GM23248 (cell line): ENCODE measurements around the gene FBN1. TPM values are rescaled to one million over a fixed set of nuclear protein-coding genes. Genes with fewer than 3 reads are reported as not detected.

Source experiments
- DNase-seq: peaks from one replicate; pipeline ENCODE4 v3.0.0-alpha.2; 2015
- H2AFZ ChIP-seq: fragments of 200-600 bp; sonication (generic); 2 replicates; pipeline ENCODE4 v1.6.1; 2016; ENCODE audit warnings: antibody characterized with exemption
- H3F3A ChIP-seq: fragments of 200-600 bp; sonication (generic); 2 replicates; pipeline ENCODE4 v1.6.1; 2016; ENCODE audit warnings: mild to moderate bottlenecking, antibody characterized with exemption, mixed run types; ENCODE audit not compliant: insufficient read depth
- H3K27ac ChIP-seq: fragments of 200-600 bp; sonication (generic); 2 replicates; pipeline ENCODE4 v1.5.1; 2016; ENCODE audit warnings: mild to moderate bottlenecking
- H3K27me3 ChIP-seq: fragments of 200-600 bp; sonication (generic); replicated peaks from 2 replicates; pipeline ENCODE4 v1.6.1; 2016; ENCODE audit warnings: mild to moderate bottlenecking; ENCODE audit not compliant: insufficient read depth
- H3K36me3 ChIP-seq: fragments of 200-600 bp; sonication (generic); 2 replicates; pipeline ENCODE4 v1.6.1; 2016; ENCODE audit warnings: low read depth, mild to moderate bottlenecking
- H3K4me1 ChIP-seq: fragments of 200-600 bp; sonication (generic); 2 replicates; pipeline ENCODE4 v1.6.1; 2016; ENCODE audit warnings: mild to moderate bottlenecking; ENCODE audit not compliant: insufficient read depth
- H3K4me2 ChIP-seq: fragments of 200-600 bp; sonication (generic); one replicate; pipeline ENCODE4 v1.6.1; 2016; ENCODE audit warnings: mild to moderate bottlenecking; ENCODE audit not compliant: unreplicated experiment
- H3K4me3 ChIP-seq: fragments of 200-600 bp; sonication (generic); 2 replicates; pipeline ENCODE4 v1.5.1; 2016; ENCODE audit warnings: mild to moderate bottlenecking
- H3K79me2 ChIP-seq: fragments of 200-600 bp; sonication (generic); 2 replicates; pipeline ENCODE4 v1.6.1; 2016; ENCODE audit warnings: mild to moderate bottlenecking; ENCODE audit not compliant: insufficient read depth
- H3K9ac ChIP-seq: fragments of 200-600 bp; sonication (generic); 2 replicates; pipeline ENCODE4 v1.6.1; 2016; ENCODE audit warnings: mild to moderate bottlenecking
- H3K9me2 ChIP-seq: fragments of 200-600 bp; sonication (generic); 2 replicates; pipeline ENCODE4 v1.6.1; 2016; ENCODE audit warnings: mixed run types, mild to moderate bottlenecking, moderate library complexity; ENCODE audit not compliant: insufficient read depth
- H3K9me3 ChIP-seq: fragments of 200-600 bp; sonication (generic); one replicate; pipeline ENCODE4 v1.6.1; 2017; ENCODE audit warnings: low read depth
- H4K20me1 ChIP-seq: fragments of 200-600 bp; sonication (generic); 2 replicates; pipeline ENCODE4 v1.6.0; 2016; ENCODE audit not compliant: insufficient read depth
- EZH2 ChIP-seq: fragments of 200-600 bp; sonication (generic); IDR thresholded peaks from 2 replicates; pipeline ENCODE4 v1.6.1; 2018; ENCODE audit warnings: antibody characterized with exemption, mild to moderate bottlenecking; ENCODE audit not compliant: insufficient read depth, poor library complexity, severe bottlenecking
- EZH2phosphoT487 ChIP-seq: fragments of 200-600 bp; sonication (generic); IDR thresholded peaks from 2 replicates; pipeline ENCODE4 v1.6.1; 2018; ENCODE audit warnings: antibody characterized with exemption, moderate library complexity, mild to moderate bottlenecking, low read depth; ENCODE audit not compliant: insufficient read depth
- WGBS, 2 experiments: methylation state at CpG; one replicate each; pipeline ENCODE4 v1.1.6; 2015 to 2017; ENCODE audit warnings: low lambda C conversion rate in 2 of 2, low coverage in 1 of 2; ENCODE audit errors: missing lambda C conversion rate in 2 of 2; 5-methylcytosine and 5-hydroxymethylcytosine counted together
- in situ Hi-C: fragments of 300-500 bp; cut with MboI; formaldehyde crosslinking; loops from 2 replicates; pipeline ENCODE4 v1.15.0; 2020
- polyA plus RNA-seq: library from polyadenylated mRNA; unstranded; fragments of >200 nt; fragmentation: Nextera tagmentation; extraction: Ambion mirVana; gene quantifications from 2 replicates; pipeline ENCODE4 v1.2.1, GENCODE V29; 2016
- total RNA-seq: library from RNA; depleted of rRNA; stranded (reverse); fragments of >200 nt; shearing (Covaris generic); gene quantifications from 2 replicates; pipeline ENCODE4 v1.2.3, GENCODE V29; 2014

The FBN1 gene
- total and polyA plus RNA-seq, 2 experiments from 2014 or later: 374 to 1,478 TPM

GRCh38 chr15:48462688-48463087 is 182.8 kb downstream of the FBN1 start:
- Histone ChIP-seq H3K4me2 (no peak overlapping the region), H3K27ac (peak overlapping the region; percentile 98), H3K79me2 (peaks cover 57% of the 10 kb centered on the region), H4K20me1 (no peaks in the 10 kb centered on the region), H3F3A (peaks cover 99% of the 10 kb centered on the region), H3K4me1 (peaks cover 53% of the 10 kb centered on the region), H2AFZ (no peak overlapping the region), H3K36me3 (peaks cover 89% of the 10 kb centered on the region), H3K9ac (no peak overlapping the region), H3K9me3 (no peaks in the 10 kb centered on the region), H3K4me3 (no peak overlapping the region), H3K9me2 (no peaks in the 10 kb centered on the region), H3K27me3 (no peaks in the 10 kb centered on the region)
- no peak for TF ChIP-seq EZH2
- no peak for TF ChIP-seq EZH2phosphoT487
- WGBS, 2 experiments: 87 to 97% methylated on average over 4 of the region's 4 CpGs
- in situ Hi-C loops: no loop called here
- DNase-seq: no peak

GRCh38 chr15:48459571-48460442 is 185.7 kb downstream of the FBN1 start:
- peak overlapping the region; percentile 63 for H3K4me2 ChIP-seq
- H3F3A ChIP-seq: peaks cover 99% of the 10 kb centered on the region
- in situ Hi-C loops: no loop called here
- H3K4me3 ChIP-seq: 0 out of 2 replicates have a peak overlapping the region, but pooled peaks have one; percentile 3
- TF ChIP-seq EZH2 (no peak), EZH2phosphoT487 (no peak)
- no peaks in the 10 kb centered on the region for H3K27me3 ChIP-seq
- no peaks in the 10 kb centered on the region for H3K9me2 ChIP-seq
- peaks cover 69% of the 10 kb centered on the region for H3K4me1 ChIP-seq
- H3K9me3 ChIP-seq: no peaks in the 10 kb centered on the region
- no peaks in the 10 kb centered on the region for H4K20me1 ChIP-seq
- peak overlapping the region; percentile 98 for H3K27ac ChIP-seq
- peaks cover 31% of the 10 kb centered on the region; the same call in 1 of the 2 replicates for H3K79me2 ChIP-seq
- no peak overlapping the region for H2AFZ ChIP-seq
- DNase-seq: peak; percentile 96
- 2 to 4% methylated on average over 7 of the region's 7 CpGs for WGBS, 2 experiments
- H3K36me3 ChIP-seq: peaks cover 89% of the 10 kb centered on the region
- H3K9ac ChIP-seq: peak overlapping the region; percentile 75

- TF ChIP-seq EZH2 (no peak), EZH2phosphoT487 (no peak)
- Histone ChIP-seq H3K4me3 (0 out of 2 replicates have a peak overlapping the region, but pooled peaks have one; percentile 3), H4K20me1 (no peaks in the 10 kb centered on the region), H3K4me1 (peaks cover 65% of the 10 kb centered on the region), H3K27ac (peak overlapping the region; percentile 98), H3K9ac (peak overlapping the region; percentile 75), H3K9me3 (no peaks in the 10 kb centered on the region), H3K36me3 (peaks cover 89% of the 10 kb centered on the region), H2AFZ (no peak overlapping the region), H3K79me2 (peaks cover 21% of the 10 kb centered on the region; the same call in 1 of the 2 replicates), H3K27me3 (no peaks in the 10 kb centered on the region), H3K9me2 (no peaks in the 10 kb centered on the region), H3F3A (peaks cover 99% of the 10 kb centered on the region), H3K4me2 (peak overlapping the region; percentile 63)
- in situ Hi-C loops: no loop called here
- 23 to 27% methylated on average over 2 of the region's 2 CpGs for WGBS, 2 experiments
- DNase-seq: peak; percentile 78
Measured at GRCh38 chr15:48458876-48459275, 186.6 kb downstream of the FBN1 start.

- H3K36me3 ChIP-seq: peaks cover 89% of the 10 kb centered on the region
- H2AFZ ChIP-seq: no peak overlapping the region
- H3K9me2 ChIP-seq: no peaks in the 10 kb centered on the region
- no peak for TF ChIP-seq EZH2phosphoT487
- no peak for TF ChIP-seq EZH2
- DNase-seq: peak; percentile 51
- in situ Hi-C loops: no loop called here
- peak overlapping the region; percentile 98 for H3K27ac ChIP-seq
- 15 to 19% methylated on average over 1 of the region's 1 CpG for WGBS, 2 experiments
- peaks cover 19% of the 10 kb centered on the region; the same call in 1 of the 2 replicates for H3K79me2 ChIP-seq
- H3K9ac ChIP-seq: peak overlapping the region; percentile 17; the same call in 1 of the 2 replicates
- H3K9me3 ChIP-seq: no peaks in the 10 kb centered on the region
- no peaks in the 10 kb centered on the region for H4K20me1 ChIP-seq
- no peaks in the 10 kb centered on the region for H3K27me3 ChIP-seq
- peaks cover 54% of the 10 kb centered on the region for H3K4me1 ChIP-seq
- no peak overlapping the region for H3K4me2 ChIP-seq
- H3K4me3 ChIP-seq: no peak overlapping the region
- H3F3A ChIP-seq: peaks cover 99% of the 10 kb centered on the region
Measured at GRCh38 chr15:48456134-48456533, 189.4 kb downstream of the FBN1 start.
